Skeletal muscle cell (primary cell): ENCODE data around the gene ABCA1.
"Not testable (repeated sequence)": the region's sequence is repeated elsewhere in the genome, so short reads cannot be mapped to it uniquely, and the experiment has no call there.

Source experiments
- DNase-seq: peaks from one replicate; pipeline ENCODE4 v3.0.0-alpha.2; 2010; ENCODE audit warnings: low read depth
- H3K4me3 ChIP-seq: 2 replicates; pipeline ENCODE4 v1.5.1; 2011; ENCODE audit warnings: low read depth, mild to moderate bottlenecking, control low read depth, low read length, moderate library complexity

The ABCA1 gene

DNA sequence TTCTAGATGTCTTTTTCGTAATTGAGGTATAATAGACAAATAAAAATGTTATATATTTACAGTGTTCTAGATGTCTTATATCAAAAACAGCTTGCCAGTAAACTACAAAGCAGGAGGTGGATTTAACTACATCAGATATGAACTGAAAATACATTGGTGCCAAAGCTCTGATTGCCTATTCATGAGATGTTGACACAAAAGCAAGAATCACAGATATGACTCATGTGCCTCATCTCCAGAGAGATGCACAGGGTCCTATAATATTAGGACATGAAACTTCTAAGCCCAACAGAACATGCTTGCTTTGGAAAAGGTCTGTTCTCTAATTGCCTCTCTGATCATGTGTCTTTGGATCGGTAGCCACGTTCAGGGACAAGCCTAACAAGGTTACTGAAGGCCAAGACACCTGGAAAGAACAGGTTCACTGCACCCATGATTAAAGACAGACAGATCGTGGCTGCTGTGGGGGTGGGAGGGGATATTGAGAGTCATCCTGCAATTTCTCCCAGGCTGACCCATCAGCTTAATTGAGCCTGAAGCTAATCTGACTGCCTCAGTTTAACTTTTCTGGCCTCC lies 16.8 kb downstream of the ABCA1 start:
- no peak for DNase-seq

GRCh38 chr9:104907278-104907951 lies 20.5 kb downstream of the ABCA1 start:
- peak; percentile 68 for DNase-seq
- H3K4me3 ChIP-seq = no peak overlapping the region

More for the DNA sequence above, 16.8 kb downstream of the ABCA1 start:
- no peak overlapping the region for H3K4me3 ChIP-seq

- DNase-seq = peak; percentile 66
- H3K4me3 ChIP-seq = no peak overlapping the region
Measured at GRCh38 chr9:104906441-104907277, 21.3 kb downstream of the ABCA1 start.

DNA sequence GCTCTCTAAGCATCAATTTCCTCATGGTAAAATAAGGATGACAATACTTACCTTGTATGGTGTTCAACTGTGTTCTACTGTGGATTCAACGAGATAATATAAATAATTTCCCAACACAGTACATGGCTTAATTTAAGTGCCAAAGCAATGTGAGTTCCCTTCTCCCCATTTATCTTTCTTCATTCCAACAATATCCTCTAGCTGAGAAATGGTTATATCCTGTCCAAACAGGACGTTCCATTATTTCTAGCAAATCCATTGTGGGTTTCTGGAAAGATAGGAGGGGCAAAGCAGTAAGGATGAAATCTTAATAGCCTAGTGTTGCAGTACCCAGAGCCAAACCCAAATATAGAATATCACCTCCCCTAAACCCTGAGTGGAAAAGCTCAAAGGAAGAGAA lies 22.0 kb downstream of the ABCA1 start:
- no peak for DNase-seq
- H3K4me3 ChIP-seq = no peak overlapping the region

GRCh38 chr9:104905153-104905901 lies 22.6 kb downstream of the ABCA1 start:
- no peak overlapping the region for H3K4me3 ChIP-seq
- no peak for DNase-seq

GRCh38 chr9:104903609-104904008 lies 24.3 kb downstream of the ABCA1 start:
- no peak overlapping the region for H3K4me3 ChIP-seq
- no peak for DNase-seq

GRCh38 chr9:104900871-104901270 lies 27.1 kb downstream of the ABCA1 start:
- no peak overlapping the region for H3K4me3 ChIP-seq
- DNase-seq = no peak

GRCh38 chr9:104900324-104900723 lies 27.6 kb downstream of the ABCA1 start:
- no peak for DNase-seq
- H3K4me3 ChIP-seq = no peak overlapping the region

DNA sequence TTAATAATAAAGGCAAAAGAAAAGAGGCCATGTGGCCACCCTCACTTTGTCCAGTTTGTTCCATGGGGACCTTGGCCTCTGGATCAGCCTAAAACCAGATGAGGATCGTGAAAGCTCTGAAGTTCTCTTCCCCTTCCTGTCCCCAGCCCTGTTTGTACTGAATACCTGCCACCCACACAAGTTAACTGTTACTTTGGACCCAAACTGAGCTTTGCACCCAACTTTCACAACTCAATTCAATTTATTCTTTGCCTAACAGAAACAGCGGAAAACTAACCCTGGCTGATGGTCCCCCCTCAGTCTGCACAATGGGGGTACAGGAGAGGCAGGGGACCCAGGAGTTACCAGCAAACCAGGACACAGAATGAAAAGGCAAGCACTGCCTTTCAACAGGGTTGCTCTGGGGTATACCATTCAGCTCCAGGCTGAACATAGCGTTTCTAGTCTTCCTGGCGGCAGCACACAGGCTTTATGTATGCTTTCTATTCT lies 28.2 kb downstream of the ABCA1 start:
- DNase-seq = no peak

GRCh38 chr9:104898376-104898775 lies 29.6 kb downstream of the ABCA1 start:
- DNase-seq, H3K4me3 ChIP-seq: not testable (repeated sequence)

More for the DNA sequence above, 28.2 kb downstream of the ABCA1 start:
- H3K4me3 ChIP-seq = no peak overlapping the region

GRCh38 chr9:104896131-104896530 lies 31.8 kb downstream of the ABCA1 start:
- no peak for DNase-seq
- H3K4me3 ChIP-seq = no peak overlapping the region

DNA sequence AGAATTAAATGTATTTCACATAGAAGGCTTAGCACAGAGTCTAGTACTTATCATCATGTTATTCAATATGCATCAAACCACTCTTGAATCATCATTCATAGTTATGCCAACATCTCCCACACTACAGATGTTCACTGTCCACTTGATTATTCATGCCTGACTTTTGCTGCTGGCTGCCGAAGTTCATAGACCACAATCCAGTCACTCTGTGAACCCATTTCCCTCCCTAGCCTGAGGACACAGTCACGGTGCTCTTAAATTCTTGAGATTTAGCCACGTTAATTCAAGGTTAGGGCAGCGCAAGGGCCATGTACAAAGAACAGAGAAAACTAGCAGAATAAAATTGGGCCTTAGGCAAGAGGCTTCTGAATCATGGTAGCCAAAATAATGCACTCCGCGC lies 32.4 kb downstream of the ABCA1 start:
- peak; percentile 36 for DNase-seq
- no peak overlapping the region for H3K4me3 ChIP-seq

GRCh38 chr9:104892701-104893100 lies 35.3 kb downstream of the ABCA1 start:
- DNase-seq = no peak
- no peak overlapping the region for H3K4me3 ChIP-seq

GRCh38 chr9:104890433-104890770 lies 37.6 kb downstream of the ABCA1 start:
- H3K4me3 ChIP-seq = no peak overlapping the region
- no peak for DNase-seq

DNA sequence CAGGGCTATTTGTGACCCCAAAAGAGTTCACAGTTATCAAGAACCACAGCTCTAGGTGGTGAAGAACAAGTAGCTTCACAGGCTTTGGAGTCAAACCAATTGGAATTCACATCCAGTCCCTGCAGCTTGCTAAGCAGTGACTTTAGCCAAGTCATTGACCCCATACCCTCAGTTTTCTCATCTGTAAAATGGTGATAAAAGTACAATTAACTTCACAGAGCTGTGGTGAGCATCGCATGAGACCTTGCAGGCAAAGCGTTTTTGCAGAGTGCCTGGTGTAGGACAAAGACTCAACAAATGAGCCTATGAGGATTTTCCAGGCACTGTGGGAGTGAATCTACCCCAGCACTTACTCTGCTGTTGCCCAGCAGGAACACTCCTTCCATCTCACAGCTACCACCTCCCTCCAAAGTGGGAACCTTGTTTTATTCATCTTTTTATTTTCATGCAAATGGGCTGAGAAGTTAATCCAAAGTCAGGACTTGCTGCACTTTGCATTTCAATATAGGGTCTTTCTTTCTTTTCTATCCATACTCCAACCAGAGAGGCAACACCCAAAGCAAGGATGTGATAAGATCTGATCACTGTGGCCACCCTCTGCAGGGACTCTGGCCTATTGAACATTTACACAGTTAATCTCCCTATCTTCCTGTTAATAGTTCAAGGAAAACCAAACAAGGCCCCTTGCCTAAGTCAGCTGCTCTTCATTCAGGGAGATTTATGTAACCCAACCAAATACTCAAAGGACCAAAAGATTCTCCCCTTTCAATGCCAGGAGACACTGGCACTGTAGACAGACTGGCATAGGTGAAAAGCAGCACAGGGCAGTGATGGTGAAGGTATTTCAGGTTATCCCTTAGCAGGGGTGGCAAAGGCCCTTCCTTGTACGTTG lies 41.9 kb downstream of the ABCA1 start:
- no peak overlapping the region for H3K4me3 ChIP-seq
- DNase-seq = no peak

DNA sequence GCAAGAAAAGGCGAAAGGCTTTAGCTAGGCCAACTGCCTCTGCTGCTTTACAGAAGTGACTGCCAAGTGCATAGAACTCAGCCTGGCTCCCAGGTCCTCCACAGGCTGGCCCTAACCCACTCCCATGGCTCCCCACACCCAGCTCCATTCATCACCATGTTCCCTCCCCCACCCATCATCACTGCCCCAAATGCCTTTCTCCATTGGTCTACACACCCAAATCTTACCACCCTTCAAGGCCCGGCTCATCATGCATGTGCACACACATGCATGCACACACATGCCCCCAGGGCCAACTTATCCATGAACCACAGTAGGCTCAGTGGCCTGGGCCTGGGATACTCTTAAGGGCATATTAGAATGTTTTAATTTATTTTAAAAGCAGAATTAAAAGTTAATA lies 44.8 kb downstream of the ABCA1 start:
- H3K4me3 ChIP-seq = no peak overlapping the region
- no peak for DNase-seq

- H3K4me3 ChIP-seq = no peak overlapping the region
- no peak for DNase-seq
Measured at GRCh38 chr9:104882566-104882965, 45.4 kb downstream of the ABCA1 start.

- DNase-seq = no peak
- H3K4me3 ChIP-seq = no peak overlapping the region
Measured at GRCh38 chr9:104882086-104882485, 45.9 kb downstream of the ABCA1 start.
